Hematopoietic multipotent progenitor cell treated with erythropoietin and hydrocortisone succinate and interleukin-3 and kit ligand, for 6 days (in vitro differentiated cells): ENCODE measurements around the gene NKIRAS2.

Experiments
- DNase-seq: peaks from one replicate; pipeline ENCODE4 v3.0.0-alpha.2; 2015

Gene NKIRAS2

DNA sequence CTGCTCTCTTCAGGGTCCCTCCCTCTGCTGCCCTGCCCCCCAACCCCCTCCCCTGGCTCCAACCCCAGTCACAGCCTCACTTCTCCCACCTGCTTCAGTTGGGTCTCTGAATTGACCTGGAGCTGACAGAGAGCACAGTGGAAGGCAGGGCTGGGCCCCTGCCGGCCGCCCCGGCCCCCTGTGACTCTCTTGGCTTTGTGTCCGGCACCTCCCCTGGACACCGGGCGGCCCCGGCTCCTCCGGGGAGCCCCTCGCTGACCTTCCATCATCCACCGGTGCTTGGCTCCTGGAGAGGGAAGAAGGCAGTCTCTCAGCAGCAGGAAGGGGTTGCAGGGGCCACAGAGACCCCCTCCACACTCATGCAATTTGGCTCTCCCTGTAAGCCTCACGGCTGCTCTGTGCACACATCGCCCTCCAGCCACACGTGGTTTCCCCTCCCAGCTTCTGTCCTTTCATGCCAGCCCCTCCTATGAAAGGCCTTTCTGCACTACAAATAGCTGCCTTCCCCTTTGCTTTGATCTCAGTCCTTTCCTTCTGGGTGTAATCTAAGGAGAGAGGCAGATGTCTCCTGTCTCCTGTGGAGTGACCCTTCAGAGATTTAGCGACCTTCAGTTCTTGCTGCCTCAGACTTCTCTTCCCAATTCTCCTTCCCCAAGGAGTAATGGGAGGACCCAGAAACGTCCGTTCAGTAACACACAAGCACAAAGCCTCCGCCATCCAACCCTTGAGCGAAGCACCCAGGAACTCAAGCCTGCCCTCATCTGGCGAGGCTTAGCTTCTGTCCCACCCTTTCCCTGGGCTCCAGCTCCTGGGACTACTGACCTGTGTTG, 8.3 kb downstream of the NKIRAS2 start:
- peak; percentile 45 for DNase-seq

DNA sequence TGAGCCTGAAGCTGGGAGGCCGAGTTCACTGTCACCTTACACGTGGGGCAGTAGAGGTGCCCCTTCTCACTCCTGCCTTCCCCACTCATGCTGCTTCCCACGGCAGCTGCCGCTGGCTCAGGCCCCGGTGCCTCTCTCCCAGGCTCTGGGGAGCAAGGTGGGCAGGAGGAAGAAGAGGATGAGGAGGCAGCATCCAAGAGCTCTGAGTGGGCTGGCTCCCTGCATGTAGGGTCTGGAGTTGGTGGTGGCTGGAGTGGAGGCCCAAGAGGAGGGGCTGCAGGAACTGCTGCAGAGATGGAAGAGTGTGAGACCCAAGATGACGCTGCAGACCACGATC, 8.9 kb downstream of the NKIRAS2 start:
- no peak for DNase-seq

DNA sequence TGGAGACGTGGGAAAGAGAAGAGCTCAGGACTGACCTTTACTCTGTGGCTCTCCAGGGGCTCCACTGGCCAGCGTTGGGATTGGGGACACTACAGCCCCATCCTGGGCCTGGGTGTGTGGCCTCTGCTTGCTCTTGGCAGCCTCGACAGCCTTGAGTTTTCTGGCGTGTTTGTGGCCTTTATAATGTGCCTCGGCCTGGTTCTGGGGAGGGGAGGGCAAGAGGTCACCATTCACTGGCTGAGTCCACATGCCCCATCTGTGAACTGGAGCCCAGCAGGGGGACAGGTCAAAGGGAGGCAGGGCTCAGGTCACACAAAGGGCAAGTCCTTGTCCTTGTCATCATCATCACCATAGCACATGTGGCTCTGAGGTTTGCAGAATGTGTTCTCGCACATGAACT, 11.7 kb downstream of the NKIRAS2 start:
- DNase-seq = no peak

DNA sequence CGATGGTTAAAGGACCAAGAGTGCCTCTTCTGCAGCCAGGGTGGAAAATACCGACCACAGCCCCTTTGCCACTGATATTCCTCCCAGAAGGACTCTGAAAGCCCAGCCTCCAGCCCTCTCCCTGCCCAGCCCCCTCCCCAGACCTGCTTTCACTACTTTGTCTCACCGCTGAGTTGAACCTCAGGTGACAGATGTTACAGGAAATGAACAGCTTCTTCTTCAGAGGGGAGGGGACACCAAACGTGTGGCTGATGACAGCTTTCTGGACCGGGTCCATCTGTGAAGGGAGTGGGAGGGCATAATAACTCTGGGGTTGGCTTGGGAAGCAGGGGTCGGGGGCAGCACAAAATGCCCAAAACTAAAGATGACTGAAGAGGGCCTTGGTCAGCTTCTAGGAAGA, 14.2 kb downstream of the NKIRAS2 start:
- DNase-seq = no peak

DNA sequence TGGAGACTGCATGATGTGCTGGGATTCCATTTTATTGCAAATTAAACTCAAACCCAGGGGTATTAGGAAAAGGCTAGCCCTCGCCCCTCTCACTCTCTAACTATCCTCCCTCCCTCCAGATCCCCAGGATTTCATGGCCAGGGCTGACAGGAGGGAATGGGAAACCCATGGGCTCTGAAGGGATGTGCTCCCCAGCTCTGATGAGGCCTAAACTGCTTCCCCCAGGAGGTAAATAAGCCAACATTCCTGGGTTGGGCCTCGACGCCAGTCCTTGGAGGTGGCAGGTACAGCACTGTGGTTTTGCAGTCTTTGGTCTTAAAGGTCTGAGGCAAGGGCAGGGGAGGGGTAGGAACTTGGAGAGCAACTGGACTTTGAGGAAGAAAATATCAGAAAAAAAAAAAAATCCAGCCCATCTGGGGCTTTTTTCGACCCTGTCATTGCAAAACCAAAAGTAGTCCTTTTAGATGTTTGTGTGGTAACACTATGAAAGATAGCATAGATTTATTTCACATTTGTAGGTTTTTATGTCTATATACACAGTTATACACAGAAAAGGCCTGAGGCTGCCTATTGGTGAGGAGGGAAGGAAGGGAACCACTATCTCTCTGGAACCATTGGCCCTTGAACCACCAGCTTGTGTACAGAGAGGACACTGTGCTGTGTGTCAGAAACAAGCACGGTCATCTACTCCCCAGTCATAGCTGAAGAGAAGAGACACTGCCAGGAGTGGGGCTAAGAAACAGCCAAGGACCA, 18.5 kb downstream of the NKIRAS2 start:
- DNase-seq = no peak

DNA sequence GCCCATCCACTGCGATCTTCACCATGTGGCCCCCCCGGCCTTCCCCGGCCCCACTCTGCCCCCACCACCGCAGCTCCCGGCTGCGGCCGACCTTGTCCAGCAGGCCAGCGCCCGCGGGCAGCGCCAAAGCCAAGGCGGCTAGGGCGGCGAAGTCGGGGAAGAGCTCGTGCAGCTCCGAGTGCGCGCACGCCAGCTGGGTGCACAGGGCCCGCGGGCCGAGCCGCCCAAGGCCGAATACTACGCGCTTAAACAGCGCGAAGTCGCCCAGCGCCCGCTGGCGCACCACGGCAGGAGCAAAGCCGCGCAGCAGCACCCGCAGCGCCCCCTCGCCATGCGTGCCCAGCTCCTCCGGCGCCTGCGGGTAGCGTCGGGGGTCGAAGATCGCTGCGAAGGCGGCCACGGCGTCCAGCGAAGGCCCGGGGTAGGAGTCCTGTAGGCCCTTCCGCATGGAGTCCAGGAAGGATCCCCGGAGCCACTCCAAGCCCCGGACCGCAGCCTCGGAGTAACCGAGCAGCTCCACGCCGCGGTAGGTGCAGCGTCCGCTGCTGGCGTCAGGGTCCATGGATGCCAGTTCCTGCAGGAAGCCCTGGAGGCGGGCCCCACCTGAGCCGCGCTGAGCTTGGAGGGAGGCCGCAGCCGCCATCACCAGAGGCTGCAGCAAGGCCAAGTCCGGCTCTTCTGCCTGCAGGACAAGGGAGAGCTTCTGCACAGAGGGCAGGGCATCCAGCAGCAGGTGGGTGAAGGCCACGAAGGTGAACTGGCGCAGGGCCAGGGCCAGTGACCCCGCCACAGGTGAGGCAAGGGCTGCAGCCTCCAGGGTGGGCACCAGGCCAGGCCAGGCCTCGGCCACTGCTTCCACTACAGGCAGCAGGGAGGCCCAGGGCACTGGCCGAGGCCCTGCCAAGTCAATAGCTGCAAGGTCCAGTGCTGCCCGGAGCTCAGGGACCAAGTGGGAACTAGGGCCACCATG, 20.2 kb downstream of the NKIRAS2 start:
- no peak for DNase-seq

DNA sequence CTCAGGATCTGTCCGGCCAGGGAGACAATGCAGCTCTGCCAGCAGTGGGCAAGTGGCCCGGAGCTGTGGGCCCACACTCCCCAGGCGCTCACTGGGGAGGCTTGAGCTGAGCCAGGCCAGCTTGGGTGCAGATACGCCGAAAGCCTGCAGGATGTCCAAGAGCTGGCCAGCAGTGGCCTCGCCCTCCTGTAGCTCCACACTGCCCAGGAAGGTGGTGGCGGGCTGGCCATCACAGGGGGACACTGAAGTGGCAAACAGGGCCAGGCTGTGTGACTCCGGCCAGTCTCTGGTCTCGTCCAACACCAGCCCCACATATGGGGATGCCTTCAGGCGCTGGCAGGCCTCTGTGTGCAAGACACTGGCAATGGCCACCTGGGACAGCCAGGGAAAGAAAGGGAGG, 20.9 kb downstream of the NKIRAS2 start:
- no peak for DNase-seq

DNA sequence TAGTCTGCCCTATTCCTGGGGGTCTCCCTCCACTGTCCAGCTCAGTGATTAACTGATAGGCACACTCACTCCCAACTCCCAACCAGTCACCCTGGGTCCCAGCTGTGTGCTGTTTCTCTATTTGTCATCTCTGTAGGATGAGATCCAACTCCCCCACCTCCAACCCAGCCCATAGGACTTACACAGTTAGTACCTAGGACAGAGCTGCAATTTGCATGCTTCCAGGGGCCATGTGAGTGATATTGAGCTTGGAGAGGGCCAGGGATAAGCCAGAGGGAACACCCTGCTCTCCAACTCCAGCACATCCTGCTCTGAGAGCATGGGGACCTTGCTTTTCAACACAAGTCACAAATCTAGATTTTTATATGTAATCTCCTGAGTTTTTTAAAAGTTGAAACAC, 21.7 kb downstream of the NKIRAS2 start:
- DNase-seq = no peak

DNA sequence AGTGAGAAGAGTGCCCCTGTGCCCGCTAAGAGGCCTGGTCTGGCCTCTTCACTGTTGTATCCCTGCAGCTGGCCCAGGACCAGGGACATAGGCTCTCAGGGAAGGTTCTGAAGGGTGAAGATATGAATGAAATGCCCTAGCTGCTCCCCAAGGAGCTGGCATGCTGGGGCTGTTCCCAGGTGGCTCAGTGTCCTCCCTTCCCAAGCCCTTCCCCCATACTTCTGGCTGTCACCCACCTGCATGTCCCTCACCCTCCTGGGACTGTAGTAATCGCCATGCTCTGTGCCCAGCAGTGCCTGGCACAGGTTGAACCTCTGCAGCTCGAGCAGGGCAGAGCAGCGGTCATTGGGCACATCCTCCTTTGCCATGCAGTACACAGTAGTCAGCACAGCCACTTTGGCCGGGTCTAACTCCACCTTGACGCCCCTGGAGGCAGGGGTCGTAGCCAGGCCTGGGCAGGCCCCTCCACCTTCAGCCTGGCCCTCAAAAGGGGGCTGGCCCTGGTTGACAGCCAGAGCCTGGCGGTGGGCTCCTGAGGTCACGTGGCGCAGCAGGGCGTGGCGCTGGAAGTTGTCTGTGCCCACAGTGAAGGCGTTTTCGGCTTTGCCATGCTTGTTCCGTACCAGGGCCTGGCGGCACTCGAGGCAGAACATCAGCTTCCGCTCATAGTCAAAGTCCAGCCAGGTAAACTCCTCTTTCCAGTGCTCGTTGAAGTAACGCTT, 22.9 kb downstream of the NKIRAS2 start:
- DNase-seq = no peak

DNA sequence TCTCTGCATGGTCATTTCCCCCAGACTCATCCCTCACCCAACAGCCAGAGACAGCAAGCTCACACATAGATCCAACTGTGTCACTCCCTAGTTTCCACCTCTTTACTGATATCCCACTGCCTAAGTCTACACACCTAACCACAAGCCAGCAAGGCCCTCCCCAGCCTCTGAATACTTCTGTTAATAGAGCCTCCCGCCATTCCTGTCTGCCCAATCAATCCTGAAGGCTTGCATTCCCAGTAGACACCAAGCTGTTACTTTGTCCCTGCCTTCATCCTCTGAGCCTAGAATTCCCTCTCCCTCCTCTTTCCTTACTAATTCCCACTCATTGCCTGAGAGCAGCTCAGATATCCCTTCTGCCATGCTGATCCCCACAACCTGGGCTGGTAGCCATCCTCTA, 25.8 kb downstream of the NKIRAS2 start:
- DNase-seq = no peak

DNA sequence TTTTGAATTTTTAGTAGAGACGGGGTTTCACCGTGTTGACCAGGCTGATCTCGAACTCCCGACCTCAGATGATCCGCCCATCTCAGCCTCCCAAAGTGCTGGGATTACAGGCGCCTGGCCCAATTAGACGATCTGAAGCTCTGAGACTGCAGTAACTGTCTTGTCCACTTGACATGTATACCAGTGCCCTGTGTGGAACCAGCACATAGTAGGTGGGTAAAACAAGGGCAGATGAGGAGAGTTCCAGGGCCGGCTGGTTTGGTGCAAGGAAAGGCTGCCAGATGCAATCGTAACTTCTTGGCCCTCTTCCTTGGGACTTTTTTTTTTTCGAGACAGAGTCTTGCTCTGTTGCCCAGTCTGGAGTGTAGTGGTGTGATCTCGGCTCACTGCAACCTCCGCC, 27.5 kb downstream of the NKIRAS2 start:
- no peak for DNase-seq

DNA sequence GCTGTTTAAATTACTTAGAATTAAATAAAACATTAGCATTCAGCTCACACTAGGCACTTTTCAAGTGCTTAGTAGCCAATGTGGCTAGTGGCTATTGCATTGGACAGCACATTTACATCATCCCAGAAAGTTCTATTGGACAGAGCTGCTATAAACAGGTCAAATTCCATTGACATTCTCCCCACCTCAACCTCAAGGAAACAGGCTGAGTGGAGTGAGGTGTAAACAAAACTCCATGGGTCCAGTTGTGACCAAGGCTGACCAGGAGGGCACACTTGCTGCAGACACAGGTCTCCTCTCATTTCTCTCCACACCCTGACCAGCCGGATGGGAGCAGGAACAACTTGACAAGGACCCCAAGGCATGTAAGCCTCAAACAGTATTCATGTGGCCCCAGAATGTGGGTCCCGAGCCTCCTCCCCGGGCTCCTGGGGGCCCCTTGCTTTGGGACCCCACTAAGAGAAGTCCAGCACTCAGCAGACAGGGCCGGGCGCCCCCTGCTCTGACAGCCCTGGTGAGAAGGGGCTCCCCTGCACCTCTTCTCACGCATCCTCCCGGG, 30.0 kb downstream of the NKIRAS2 start:
- no peak for DNase-seq

DNA sequence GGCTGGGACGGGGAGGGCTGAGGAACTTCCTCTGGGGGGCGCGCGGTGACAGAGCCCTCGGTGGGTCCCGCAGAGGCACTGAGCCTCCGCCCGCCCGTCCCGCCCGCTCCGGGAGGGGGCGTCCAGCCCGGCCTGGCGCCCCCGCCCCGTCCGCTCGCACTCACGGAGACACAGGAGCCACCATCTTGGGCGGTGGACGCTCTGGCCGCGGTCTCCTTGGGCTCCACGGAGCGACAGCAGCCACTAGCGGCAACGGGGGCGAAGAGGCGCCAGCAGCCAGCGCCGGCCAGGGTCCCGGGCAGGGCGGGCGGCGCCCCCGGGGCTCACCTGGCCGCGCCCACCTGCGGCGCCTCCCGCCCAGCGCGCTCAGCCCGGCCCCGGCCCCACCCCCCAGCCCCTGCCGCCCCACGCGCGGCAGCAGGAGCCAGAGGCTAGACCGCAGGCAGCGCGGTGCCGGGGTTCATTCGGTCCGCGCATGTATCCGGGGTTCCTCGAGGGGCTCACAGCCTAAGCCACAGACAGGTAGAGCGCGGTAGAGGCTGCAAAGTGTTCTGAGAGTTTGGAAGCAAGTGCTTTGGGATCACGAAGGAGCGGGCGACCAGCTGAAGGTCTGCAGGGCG, 30.6 kb downstream of the NKIRAS2 start, which contains the start of gene C17orf113:
C17orf113 (minus strand) TSS at position 209 of the 620 bp plus-strand sequence. CDS start 7,225 bp downstream, outside the sequence.
- DNase-seq = peak; percentile 74

DNA sequence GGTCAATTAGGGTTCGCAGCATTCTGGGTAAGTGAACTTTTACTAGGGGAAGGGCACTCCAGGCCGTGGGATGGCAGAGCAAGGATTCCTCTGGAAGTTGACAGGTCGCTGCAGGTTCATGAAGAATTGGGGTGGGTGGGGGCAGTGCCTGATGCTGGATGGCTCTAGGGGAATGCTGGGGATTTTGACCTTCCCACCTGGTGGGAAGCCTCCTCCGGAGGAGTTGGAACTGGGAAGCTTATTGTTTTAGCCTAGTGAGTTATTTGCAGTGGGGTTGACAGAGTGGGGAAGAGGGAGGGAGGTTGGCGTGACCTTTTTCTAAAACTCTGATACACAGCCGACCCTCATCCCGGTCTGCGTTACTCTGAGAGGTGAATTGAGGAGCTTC, 31.1 kb downstream of the NKIRAS2 start:
- no peak for DNase-seq

DNA sequence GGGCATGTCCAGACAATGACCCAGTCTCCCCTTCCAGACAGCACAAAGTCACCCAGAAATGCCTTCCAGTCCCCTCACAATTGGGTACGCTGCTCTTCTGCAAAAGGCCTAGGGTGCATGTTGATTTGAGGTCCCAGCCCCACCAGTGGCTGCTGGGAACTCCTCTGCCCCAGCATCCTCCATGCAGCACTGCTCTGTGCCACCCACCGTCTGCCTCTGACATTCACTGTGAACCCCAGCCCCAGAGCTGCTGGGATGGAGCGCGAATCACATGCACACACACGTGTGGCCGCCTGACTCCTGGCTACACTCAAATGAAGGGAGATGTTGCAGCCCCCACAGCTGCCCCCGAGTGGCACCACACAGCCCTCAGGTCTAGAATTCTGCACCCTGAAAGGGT, 31.8 kb downstream of the NKIRAS2 start:
- no peak for DNase-seq

DNA sequence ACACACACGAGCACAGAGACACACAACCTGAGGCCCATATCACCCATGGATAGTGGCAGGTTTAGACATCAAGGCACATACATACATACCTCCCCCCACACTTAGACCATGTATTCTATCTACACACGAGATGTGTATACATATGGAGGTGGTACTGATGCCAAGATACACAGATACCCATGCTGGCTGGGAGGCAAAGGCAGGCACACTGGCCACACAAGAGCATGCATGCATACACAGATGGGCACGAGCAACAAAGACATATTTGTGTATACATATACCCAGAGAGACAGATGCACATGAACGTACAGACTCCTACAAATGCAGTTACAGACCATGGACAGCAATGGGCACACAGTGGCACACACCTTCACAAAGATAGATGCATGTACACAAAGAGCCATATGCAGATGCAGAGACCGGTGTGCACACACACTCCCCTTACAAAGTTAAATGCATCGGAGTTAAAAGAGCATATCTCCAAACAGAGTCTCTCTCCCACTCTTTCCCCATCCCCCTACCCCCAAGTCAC, 32.5 kb downstream of the NKIRAS2 start:
- no peak for DNase-seq

DNA sequence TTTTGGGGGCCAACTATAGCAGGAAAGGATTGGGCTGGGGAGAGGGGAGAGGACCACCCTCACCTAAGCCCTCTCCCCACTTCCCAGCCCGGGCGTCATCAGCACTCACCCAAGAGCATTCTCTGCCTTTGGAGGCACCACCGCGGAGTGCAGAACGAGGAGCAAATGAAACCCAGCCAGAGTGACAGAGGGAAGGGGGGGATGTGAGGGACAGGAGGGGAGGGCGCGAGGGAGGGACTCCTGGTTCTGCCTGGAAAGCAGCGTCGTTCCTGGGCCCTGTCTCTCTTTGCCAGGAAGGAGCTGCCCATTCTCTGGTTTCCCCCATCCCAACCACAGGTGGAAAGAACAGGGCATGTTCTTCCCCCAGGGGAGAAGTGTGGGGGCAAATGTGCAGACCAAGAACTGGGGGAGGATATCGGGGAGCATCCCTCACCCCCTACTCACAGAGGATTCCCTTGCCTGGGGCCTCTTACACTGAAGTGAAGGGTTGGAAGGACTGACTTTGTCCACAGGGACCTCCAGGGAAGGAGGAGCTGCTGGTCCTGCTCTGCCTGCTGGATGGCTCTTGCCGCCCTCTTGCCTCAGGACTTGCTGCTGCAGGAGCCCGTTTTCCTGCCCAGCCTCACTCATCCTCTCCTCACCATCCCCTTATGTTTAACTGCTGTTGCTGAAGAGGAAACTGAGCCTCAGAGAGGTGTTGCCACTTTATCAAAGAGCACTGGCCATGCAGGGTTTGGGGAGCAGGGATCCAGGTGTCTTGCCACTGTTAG, 34.0 kb downstream of the NKIRAS2 start:
- DNase-seq = no peak

DNA sequence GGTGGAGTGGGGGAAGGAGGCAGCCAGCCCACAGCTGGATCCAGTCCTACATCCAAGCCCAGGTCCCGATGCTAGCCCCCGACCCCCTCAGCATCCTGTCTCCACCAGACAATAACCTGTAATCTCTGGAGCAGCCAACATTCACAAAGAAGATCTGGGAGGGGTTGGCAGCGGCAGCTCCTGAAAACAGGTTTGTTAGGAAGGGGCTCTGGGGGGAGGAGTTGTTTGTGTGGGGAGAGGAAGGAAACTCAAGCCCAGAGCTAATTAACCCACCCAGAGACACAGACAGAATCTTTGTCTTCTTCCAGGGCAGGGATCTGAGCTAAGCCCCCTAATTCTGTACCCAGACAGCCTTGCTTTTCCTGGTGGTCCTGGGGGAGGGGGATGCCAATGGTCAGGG, 35.1 kb downstream of the NKIRAS2 start:
- DNase-seq = no peak

DNA sequence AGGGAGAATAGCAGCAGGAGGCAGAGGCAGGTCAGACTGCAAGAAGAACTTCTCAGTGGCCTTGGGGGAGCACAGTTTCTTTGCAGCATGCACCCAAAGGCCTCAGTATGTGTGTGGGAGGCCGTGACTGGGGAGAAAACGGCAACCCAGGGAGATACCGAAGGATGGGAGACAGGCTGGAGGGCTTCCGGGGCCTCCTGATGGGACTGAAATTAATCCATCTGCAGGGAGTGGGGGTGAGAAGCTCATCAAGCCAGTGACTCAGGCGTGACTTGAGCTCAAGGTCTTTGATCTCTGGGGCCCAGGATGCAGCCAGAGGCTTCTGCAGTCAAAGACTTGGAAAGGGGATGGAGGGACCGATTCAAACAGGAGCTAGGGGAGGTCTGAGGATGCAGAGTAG, 35.6 kb downstream of the NKIRAS2 start:
- no peak for DNase-seq

DNA sequence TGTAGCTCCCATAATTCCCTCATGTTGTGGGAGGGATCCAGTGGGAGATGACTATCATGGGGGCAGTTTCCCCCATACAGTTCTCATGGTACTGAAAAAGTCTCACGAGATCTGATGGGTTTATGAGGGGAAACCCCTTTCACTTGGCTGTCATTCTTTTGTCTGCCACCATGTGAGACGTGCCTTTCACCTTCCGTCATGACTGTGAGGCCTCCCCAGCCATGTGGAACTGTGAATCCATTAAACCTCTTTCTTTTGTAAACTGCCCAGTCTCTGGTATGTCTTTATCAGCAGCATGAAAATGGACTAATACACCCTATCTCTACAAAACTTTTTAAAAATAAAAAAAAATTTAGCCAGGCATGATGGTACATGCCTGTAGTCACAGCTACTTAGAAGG, 36.7 kb downstream of the NKIRAS2 start:
- no peak for DNase-seq

DNA sequence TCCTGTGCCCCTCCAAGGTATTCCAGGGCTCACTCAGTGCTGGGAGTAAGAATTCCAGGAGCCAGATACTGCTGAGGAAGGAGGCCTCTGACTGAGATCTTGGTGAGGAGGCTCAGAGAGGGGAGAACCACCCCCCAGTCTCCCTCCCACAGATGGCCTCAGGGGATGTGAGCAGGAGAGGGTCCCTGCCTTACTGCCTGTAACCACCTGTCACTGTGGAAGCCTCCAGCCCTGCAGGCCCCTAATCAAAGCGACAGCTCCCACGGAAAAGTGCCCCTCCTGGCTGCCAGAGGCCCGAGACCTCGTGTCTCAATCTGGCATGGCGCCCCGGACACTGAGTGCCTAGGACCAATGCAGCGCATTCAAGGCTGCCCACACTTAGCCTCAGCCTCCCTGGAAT, 38.2 kb downstream of the NKIRAS2 start:
- DNase-seq = no peak
